ENCODE measurements around the gene CCDC197. TPM values are rescaled to one million over a fixed set of nuclear protein-coding genes. Genes with fewer than 3 reads are reported as not detected.

CCDC197 gene
- total and polyA plus RNA-seq, 9 donors: not detected

DNA sequence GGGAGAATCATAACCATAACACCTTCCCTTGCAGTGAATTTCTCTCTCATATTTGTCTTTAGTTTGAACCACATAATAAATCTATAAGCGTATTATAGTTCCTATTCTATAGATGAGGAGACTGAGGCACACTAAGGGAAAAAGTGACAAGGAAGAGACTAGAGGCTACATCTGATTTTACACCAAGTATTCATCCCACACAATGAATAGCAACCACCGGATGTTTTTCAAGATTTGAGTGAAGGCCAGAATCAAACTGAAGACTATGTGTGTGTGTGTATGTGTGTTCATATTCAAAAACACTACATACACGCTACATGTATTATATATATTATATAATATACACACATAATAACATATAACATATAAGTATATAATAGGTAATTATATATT lies 25.5 kb upstream of the CCDC197 start:
- H3K9me3 ChIP-seq: no peaks in the 10 kb centered on the region
- no peak overlapping the region for H3K4me3 ChIP-seq
- intact Hi-C loops (cut with DNase I): no loop called here
- H3K27me3 ChIP-seq: no peaks in the 10 kb centered on the region
- TF ChIP-seq, protein P1, sequence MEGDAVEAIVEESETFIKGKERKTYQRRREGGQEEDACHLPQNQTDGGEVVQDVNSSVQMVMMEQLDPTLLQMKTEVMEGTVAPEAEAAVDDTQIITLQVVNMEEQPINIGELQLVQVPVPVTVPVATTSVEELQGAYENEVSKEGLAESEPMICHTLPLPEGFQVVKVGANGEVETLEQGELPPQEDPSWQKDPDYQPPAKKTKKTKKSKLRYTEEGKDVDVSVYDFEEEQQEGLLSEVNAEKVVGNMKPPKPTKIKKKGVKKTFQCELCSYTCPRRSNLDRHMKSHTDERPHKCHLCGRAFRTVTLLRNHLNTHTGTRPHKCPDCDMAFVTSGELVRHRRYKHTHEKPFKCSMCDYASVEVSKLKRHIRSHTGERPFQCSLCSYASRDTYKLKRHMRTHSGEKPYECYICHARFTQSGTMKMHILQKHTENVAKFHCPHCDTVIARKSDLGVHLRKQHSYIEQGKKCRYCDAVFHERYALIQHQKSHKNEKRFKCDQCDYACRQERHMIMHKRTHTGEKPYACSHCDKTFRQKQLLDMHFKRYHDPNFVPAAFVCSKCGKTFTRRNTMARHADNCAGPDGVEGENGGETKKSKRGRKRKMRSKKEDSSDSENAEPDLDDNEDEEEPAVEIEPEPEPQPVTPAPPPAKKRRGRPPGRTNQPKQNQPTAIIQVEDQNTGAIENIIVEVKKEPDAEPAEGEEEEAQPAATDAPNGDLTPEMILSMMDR (IDR thresholded peaks at IDR 0.05): no peak
- no peak for TF ChIP-seq POLR2A (IDR thresholded peaks at IDR 0.05)
- TF ChIP-seq EP300 (IDR thresholded peaks at IDR 0.05): no peak
- H3K36me3 ChIP-seq: no peaks in the 10 kb centered on the region
- DNase-seq: no peak
- WGBS, 3 donors: 77 to 84% (median 78%) methylated on average over 3 of the region's 3 CpGs
- H3K27ac ChIP-seq: no peak overlapping the region
- H3K4me1 ChIP-seq (ENCODE audit: insufficient read depth): no peaks in the 10 kb centered on the region

DNA sequence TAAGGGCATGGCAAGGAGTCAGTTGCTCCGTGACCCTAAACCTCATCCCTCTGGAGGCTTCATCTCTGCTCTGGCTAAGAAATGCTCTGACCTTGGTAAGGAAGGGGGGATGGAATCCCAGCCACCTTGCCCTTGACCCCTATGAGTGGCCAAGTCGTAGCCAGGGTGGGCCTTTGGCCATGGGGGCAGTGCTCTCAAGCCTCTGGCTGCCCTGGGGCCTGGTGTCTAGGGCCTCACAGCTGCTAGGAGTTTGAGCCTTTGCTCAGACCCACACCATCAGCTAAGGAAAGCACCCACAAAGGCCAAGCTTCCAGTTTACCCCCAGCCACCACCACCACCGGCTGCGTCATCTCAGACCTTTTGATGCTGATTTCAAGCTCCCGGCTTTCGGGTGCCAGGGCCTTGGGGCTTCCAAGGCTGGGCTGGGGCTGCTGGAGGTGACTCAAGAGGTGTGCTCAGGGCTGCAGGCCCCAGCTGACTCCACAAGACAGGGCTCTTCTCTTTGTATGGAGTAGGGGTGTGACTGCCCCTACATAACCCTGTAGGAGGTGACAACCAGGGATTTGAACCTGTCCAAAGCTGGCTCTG lies 24.4 kb upstream of the CCDC197 start:
- 80 to 84% (median 82%) methylated on average over 4 to 6 of the region's 6 CpGs for WGBS, 3 donors
- H3K27ac ChIP-seq: no peak overlapping the region

DNA sequence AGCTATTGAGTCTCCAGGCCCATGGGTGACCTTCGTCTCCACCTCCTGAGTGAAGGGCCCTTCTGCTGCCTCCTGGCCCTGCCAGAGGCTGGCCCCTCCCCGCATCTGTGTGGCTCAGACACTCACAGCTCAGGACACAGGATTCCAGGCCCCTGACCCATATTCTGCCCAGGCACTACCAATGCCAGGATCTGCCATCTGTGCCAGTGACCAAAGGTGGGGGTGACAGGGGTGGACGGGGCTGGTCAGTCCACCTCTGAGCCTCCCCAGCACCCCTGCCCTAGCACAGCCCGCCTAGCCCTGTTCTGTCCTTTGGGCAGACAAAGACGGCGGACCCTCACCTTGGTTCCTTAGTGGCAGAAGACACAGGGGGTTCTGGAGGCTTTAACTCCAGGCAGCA lies 23.5 kb upstream of the CCDC197 start:
- Histone ChIP-seq H3K27ac (no peak overlapping the region), H3K36me3 (no peaks in the 10 kb centered on the region), H3K4me3 (no peak overlapping the region), H3K9me3 (no peaks in the 10 kb centered on the region), H3K4me1 (ENCODE audit: insufficient read depth) (no peaks in the 10 kb centered on the region), H3K27me3 (no peaks in the 10 kb centered on the region)
- WGBS, 3 donors: 75 to 86% (median 84%) methylated on average over 6 of the region's 6 CpGs
- TF ChIP-seq POLR2A (IDR thresholded peaks at IDR 0.05) (no peak), EP300 (IDR thresholded peaks at IDR 0.05) (no peak)
- TF ChIP-seq, protein P1 (IDR thresholded peaks at IDR 0.05): no peak
- intact Hi-C loops (cut with DNase I): no loop called here
- DNase-seq: no peak

More for the DNA sequence above, 24.4 kb upstream of the CCDC197 start:
- TF ChIP-seq EP300 (IDR thresholded peaks at IDR 0.05) (no peak), POLR2A (IDR thresholded peaks at IDR 0.05) (no peak)
- TF ChIP-seq, protein P1 (IDR thresholded peaks at IDR 0.05): no peak
- DNase-seq: no peak
- Histone ChIP-seq H3K4me1 (ENCODE audit: insufficient read depth) (no peaks in the 10 kb centered on the region), H3K4me3 (no peak overlapping the region), H3K27me3 (no peaks in the 10 kb centered on the region), H3K9me3 (no peaks in the 10 kb centered on the region), H3K36me3 (no peaks in the 10 kb centered on the region)
- intact Hi-C loops (cut with DNase I): no loop called here

DNA sequence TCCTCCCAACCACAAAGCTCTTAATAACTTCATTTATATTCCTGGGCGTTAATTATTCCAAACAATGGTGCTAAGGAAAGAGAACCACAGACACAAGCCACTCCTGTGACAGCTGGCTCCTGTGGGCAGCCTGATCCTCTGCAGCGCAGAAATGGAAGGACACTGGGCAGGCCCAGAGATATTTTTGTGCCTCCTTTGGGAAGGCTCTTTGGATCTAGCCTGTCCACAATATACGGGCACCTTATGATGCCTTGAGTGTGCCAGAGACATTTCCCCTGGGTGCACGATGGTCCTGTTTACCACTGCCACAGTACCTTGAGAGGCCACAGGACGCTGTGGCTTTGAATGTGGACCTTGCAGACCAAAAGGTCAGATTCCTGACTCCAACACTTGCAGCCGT lies 22.8 kb upstream of the CCDC197 start:
- no peaks in the 10 kb centered on the region for H3K27me3 ChIP-seq
- intact Hi-C loops (cut with DNase I): no loop called here
- H3K27ac ChIP-seq: no peak overlapping the region
- TF ChIP-seq, protein P1 (IDR thresholded peaks at IDR 0.05): no peak
- TF ChIP-seq POLR2A (IDR thresholded peaks at IDR 0.05): no peak
- TF ChIP-seq EP300 (IDR thresholded peaks at IDR 0.05): no peak
- H3K36me3 ChIP-seq: no peaks in the 10 kb centered on the region
- H3K9me3 ChIP-seq: no peaks in the 10 kb centered on the region
- no peaks in the 10 kb centered on the region for H3K4me1 ChIP-seq (ENCODE audit: insufficient read depth)
- no peak for DNase-seq
- H3K4me3 ChIP-seq: peak overlapping the region; percentile 26
- 73 to 87% (median 74%) methylated on average over 6 of the region's 6 CpGs for WGBS, 3 donors

Data from ovary (tissue), 9 donors.